GM20000 (cell line): Measurements from ENCODE around the gene BEAN1.
"Not testable (repeated sequence)": the region's sequence is repeated elsewhere in the genome, so short reads cannot be mapped to it uniquely, and the experiment has no call there.

Source experiments
- DNase-seq: peaks from one replicate; pipeline ENCODE4 v3.0.0; 2012; ENCODE audit warnings: low spot score
- TF ChIP-seq, protein P1 (sequence below): IDR thresholded peaks from 2 replicates; pipeline ENCODE4 v1.5.1; 2012; ENCODE audit warnings: mild to moderate bottlenecking, control low read depth; ENCODE audit errors: extremely low read depth, missing control alignments

Gene BEAN1

DNA sequence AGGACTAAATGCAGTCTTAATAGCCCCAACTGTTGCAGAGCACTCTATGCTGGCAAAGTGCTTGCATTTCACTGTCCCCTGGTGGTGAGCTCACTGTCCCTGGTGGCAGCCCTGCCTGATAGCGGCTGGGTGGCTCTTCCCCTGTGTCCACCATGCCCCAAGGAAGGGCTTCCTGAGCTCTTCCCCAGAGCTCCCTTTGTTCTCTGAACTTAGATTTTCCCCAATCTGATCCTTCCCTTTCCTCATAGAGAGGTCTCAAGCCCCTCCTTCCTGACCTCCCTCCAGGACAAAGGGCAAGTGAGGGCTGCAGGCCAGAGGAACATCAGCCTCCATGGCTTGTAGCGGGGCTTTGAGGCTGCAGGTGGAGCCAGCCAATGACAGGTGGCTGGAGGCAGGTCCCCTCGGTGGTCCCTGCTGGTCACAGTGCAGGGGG lies 17.0 kb downstream of the BEAN1 start:
- TF ChIP-seq, protein P1, sequence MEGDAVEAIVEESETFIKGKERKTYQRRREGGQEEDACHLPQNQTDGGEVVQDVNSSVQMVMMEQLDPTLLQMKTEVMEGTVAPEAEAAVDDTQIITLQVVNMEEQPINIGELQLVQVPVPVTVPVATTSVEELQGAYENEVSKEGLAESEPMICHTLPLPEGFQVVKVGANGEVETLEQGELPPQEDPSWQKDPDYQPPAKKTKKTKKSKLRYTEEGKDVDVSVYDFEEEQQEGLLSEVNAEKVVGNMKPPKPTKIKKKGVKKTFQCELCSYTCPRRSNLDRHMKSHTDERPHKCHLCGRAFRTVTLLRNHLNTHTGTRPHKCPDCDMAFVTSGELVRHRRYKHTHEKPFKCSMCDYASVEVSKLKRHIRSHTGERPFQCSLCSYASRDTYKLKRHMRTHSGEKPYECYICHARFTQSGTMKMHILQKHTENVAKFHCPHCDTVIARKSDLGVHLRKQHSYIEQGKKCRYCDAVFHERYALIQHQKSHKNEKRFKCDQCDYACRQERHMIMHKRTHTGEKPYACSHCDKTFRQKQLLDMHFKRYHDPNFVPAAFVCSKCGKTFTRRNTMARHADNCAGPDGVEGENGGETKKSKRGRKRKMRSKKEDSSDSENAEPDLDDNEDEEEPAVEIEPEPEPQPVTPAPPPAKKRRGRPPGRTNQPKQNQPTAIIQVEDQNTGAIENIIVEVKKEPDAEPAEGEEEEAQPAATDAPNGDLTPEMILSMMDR: no peak
- no peak for DNase-seq

DNA sequence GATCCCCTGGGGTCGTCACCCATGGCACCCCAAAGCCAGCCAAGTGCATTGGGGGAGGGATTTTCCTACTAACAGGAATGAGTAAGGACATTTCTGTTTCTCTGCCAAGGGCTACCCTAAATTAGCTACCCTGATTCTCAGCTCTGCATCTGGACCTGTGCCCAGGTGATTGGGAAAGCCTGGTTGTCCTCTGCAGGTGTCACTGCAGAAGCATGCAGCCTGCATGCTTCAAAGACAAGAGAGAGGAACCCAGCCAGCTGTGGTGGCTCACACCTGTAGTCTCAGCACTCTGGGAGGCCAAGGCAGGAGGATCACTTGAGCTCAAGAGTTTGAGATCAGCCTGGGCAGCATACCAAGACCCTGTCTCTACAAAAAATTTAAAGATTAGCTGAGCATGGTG lies 19.6 kb downstream of the BEAN1 start:
- no peak for DNase-seq
- TF ChIP-seq, protein P1: no peak

DNA sequence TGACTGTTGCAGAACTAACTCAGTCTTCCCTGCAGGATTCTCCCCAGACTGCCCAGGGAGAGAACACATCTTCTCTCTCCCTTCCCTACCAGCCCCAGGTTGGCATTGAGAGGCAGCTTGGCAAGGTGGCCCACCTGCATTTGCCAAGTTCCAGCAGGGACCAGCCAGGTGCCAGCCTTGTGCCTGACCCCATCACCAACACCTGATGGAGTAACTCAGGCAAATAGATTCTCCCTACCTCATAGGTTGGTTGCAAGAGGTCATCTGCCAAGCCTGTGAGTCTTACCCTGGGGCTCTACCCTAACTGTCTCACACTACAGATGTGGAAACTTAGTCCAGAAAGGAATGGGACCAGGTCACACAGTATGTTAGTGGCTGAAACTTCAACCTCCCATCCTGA lies 20.4 kb downstream of the BEAN1 start:
- TF ChIP-seq, protein P1: no peak
- DNase-seq: no peak

DNA sequence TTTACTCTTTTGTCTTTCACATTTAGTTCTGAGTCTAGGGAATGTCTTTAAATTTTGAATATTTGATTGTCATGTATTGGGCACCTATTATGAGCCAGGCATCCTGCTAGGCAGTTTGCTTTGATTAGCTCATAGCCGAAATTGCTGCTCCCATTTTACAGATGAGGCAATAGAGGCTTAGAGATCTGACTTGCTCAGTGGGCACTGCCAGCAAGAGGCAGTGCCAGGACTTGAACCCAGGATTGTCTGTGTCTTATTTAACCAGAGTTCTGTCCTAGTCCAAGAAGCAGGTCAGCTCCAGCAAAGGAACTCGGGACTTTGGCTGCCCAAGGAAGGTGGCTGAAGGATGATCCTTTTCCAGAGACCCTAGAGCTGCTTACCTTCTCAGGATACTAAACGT lies 24.5 kb downstream of the BEAN1 start:
- DNase-seq: no peak

DNA sequence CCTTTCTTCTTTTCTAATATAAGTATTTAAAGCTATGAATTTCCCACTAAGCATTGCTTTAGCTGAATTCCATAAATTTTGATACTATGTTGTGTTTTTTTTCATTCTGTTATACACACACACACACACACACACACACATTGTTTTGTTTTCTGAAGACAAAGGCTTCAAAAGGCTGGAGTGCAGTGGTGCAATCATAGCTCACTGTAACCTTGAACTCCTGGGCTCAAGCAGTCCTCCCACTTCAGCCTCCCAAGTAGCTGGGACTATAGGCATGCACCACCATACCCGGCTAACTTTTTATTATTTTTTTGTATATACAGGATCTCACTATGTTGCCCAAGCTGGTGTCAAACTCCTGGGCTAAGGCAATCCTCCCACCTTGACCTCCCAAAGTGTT lies 26.1 kb downstream of the BEAN1 start:
- DNase-seq: not testable (repeated sequence)

More for the DNA sequence above, 24.5 kb downstream of the BEAN1 start:
- TF ChIP-seq, protein P1: no peak

DNA sequence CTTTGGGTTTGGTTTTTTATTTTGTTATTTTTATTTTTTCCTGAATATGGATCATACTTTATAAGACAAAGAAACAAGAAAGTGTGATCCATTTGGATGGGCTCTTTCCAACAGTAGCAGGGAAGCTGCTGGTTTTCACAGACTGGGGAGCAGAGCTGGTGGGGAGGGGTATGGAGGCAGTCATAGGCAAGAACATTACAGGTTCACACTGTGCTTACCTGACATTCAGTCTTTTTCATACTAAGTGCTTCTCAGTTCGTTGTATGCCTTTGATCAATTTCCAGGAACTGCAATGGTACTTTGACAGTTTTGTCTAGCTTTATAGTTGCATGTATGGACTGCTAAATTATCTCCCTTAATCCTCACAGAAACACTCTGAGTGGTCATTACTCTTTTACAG lies 27.7 kb downstream of the BEAN1 start:
- TF ChIP-seq, protein P1: no peak
- DNase-seq: no peak

DNA sequence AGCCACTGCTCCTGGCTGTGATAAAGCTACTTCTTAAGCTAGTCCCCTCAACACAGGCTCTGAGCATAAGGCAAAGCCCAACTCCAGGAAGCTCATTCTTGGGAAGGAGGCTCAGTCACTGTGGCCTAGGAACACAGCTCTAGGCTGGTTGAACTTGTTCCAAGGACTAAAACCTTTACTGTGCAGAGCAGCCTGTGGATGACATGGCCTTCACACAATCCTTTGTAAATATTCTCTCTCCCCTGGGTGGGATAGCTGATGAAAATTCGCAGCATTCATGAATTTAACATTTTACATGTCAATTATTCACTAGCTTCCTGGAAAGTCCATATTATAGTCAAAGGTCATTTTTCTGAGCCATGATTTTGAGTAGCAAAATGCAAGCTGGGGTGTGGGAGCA lies 28.9 kb downstream of the BEAN1 start:
- no peak for DNase-seq
- TF ChIP-seq, protein P1: no peak

DNA sequence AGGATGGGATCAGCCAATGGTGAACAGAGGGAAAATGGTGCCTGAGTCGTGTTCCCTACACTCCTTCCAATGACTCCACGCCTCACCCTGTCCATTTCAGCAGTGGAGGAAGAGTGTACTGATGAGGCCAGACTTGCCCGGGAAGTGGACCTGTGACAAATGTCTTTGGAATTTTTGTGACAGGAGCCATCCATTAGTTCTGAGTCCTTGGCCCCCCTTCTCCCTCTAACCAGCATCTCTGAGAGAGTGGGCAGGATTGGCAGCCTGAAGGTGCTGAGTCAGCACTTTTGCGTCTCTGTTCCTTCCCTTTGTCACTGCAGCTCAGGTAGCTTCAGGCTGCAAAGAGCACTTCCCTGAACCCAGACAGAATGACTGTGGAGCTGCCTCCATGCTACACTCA lies 30.8 kb downstream of the BEAN1 start:
- no peak for DNase-seq
- TF ChIP-seq, protein P1: no peak
